Bronchial epithelial cell (primary cell): ENCODE results near the gene ZNF326. TPM values are rescaled to one million over a fixed set of nuclear protein-coding genes. Genes with fewer than 3 reads are reported as not detected.

Experiments used
- DNase-seq: peaks from one replicate; pipeline ENCODE4 v3.0.0-alpha.2; 2010; ENCODE audit warnings: low read depth
- FAIRE-seq: peaks from 2 replicates; lab custom pipeline; 2011; peaks lifted over from hg19 to GRCh38; lab: Jason Lieb, UNC
- H3K27me3 ChIP-seq: 2 replicates; pipeline ENCODE4 v1.5.1; 2011; ENCODE audit warnings: low read length; ENCODE audit not compliant: control insufficient read depth, insufficient read depth
- H3K36me3 ChIP-seq: 2 replicates; pipeline ENCODE4 v1.5.1; 2011; ENCODE audit warnings: low read length; ENCODE audit not compliant: control insufficient read depth, insufficient read depth
- H3K4me3 ChIP-seq: 2 replicates; pipeline ENCODE4 v1.5.1; 2011; ENCODE audit warnings: mild to moderate bottlenecking, low read depth, low read length, control low read depth
- CTCF ChIP-seq: IDR thresholded peaks from 2 replicates; pipeline ENCODE4 v1.5.1; 2011; ENCODE audit warnings: mild to moderate bottlenecking, moderate library complexity, low read length, control low read depth, inconsistent platforms; ENCODE audit not compliant: insufficient read depth, severe bottlenecking
- total RNA-seq: library from RNA; depleted of rRNA; stranded (reverse); fragments of >200 nt; gene quantifications from 2 replicates; pipeline ENCODE4 v1.2.1, GENCODE V29; 2014

ZNF326 gene
- total RNA-seq, 1 donor from 2014 or later: 5.5 TPM

- Histone ChIP-seq H3K36me3 (peaks cover 4% of the 10 kb centered on the region), H3K27me3 (no peaks in the 10 kb centered on the region), H3K4me3 (no peak overlapping the region)
- TF ChIP-seq CTCF: no peak
- DNase-seq (no peak), FAIRE-seq (no peak)
Observed at GRCh38 chr1:90000934-90001676, 6.2 kb downstream of the ZNF326 start.

- H3K27me3 ChIP-seq: no peaks in the 10 kb centered on the region
- FAIRE-seq: no peak
- TF ChIP-seq CTCF: no peak
- H3K36me3 ChIP-seq: peaks cover 2% of the 10 kb centered on the region
- DNase-seq: no peak
- no peak overlapping the region for H3K4me3 ChIP-seq
Observed at GRCh38 chr1:90007979-90008404, 13.1 kb downstream of the ZNF326 start.

- FAIRE-seq: no peak
- TF ChIP-seq CTCF: no peak
- H3K36me3 ChIP-seq: peaks cover 2% of the 10 kb centered on the region
Observed at GRCh38 chr1:90012300-90012699, 17.4 kb downstream of the ZNF326 start.

GRCh38 chr1:90023691-90024090, 28.8 kb downstream of the ZNF326 start:
- no peak overlapping the region for H3K4me3 ChIP-seq
- no peak for DNase-seq
- TF ChIP-seq CTCF: no peak
- no peaks in the 10 kb centered on the region for H3K27me3 ChIP-seq
- H3K36me3 ChIP-seq: peaks cover 5% of the 10 kb centered on the region
- no peak for FAIRE-seq

More at GRCh38 chr1:90012300-90012699, 17.4 kb downstream of the ZNF326 start:
- H3K4me3 ChIP-seq: no peak overlapping the region
- H3K27me3 ChIP-seq: no peaks in the 10 kb centered on the region
- DNase-seq: no peak

- no peak for TF ChIP-seq CTCF
- Histone ChIP-seq H3K4me3 (no peak overlapping the region), H3K27me3 (no peaks in the 10 kb centered on the region), H3K36me3 (peaks cover 5% of the 10 kb centered on the region)
- DNase-seq: no peak
- FAIRE-seq: no peak
Observed at GRCh38 chr1:90027281-90027680, 32.4 kb downstream of the ZNF326 start.
